Heart right ventricle (tissue), 16 donors: ENCODE results near the gene MBOAT2. TPM values are rescaled to one million over a fixed set of nuclear protein-coding genes. Genes with fewer than 3 reads are reported as not detected.

ENCODE experiments used
- ATAC-seq, 8 donors: fragments of 200-7000 bp; cut with Tn5 transposase; one replicate each; pipeline ENCODE4 v1.9.1; 2020; ENCODE audit warnings: mild to moderate bottlenecking in 8 of 8, moderate library complexity in 8 of 8, moderate number of reproducible peaks in 1 of 8
- DNase-seq, 2 donors: peaks; one replicate each; pipeline ENCODE4 v3.0.0-alpha.2; 2020
- H3K27ac ChIP-seq, 10 donors: fragments of 200-600 bp; sonication (generic) in 2 of 10; one replicate each; pipeline versions ENCODE4 v1.5.0 to v1.8.0; 2020 to 2022; ENCODE audit warnings: mild to moderate bottlenecking in 3 of 10
- H3K27me3 ChIP-seq, 7 donors: fragments of 200-600 bp; one replicate each; pipeline ENCODE4 v1.8.0; 2021 to 2022; ENCODE audit warnings: mild to moderate bottlenecking in 2 of 7
- H3K36me3 ChIP-seq, 9 donors: fragments of 200-600 bp; sonication (generic) in 1 of 9; one replicate each; pipeline versions ENCODE4 v1.5.0 to v1.8.0; 2020 to 2022; ENCODE audit warnings: mild to moderate bottlenecking in 2 of 9
- H3K4me1 ChIP-seq, 9 donors: fragments of 200-600 bp; sonication (generic) in 1 of 9; one replicate each; pipeline versions ENCODE4 v1.5.0 to v1.8.0; 2020 to 2022; ENCODE audit warnings: mild to moderate bottlenecking in 4 of 9
- H3K4me3 ChIP-seq, 10 donors: fragments of 200-600 bp; sonication (generic) in 2 of 10; one replicate each; pipeline versions ENCODE4 v1.5.0 to v1.8.0; 2020 to 2022; ENCODE audit warnings: mild to moderate bottlenecking in 7 of 10, moderate library complexity in 2 of 10
- H3K9me3 ChIP-seq, 11 donors: fragments of 200-600 bp in 10 of 11; sonication (generic) in 2 of 11; one replicate each; pipeline versions ENCODE4 v1.5.0 to v1.8.0; 2013 to 2022; ENCODE audit warnings: mild to moderate bottlenecking in 2 of 11, control low read depth in 1 of 11, moderate library complexity in 1 of 11
- CTCF ChIP-seq, 9 donors: fragments of 200-600 bp; sonication (generic) in 2 of 9; IDR thresholded peaks; one replicate each; pipeline versions ENCODE4 v1.5.0 to v1.8.0; 2021 to 2022; ENCODE audit warnings: antibody characterized with exemption in 9 of 9, mild to moderate bottlenecking in 5 of 9, moderate library complexity in 1 of 9
- WGBS, 2 donors: extraction: QIAGEN DNeasy Blood & Tissue Kit; methylation state at CpG; one replicate each; pipeline ENCODE4 v1.1.7; 2013; ENCODE audit warnings: inconsistent platforms in 1 of 2; 5-methylcytosine and 5-hydroxymethylcytosine counted together
- intact Hi-C, 10 donors: fragments of 100-400 bp; cut with DNase I; formaldehyde crosslinking; loops; one replicate each; pipeline versions ENCODE4 v1.11.1 to v1.14.2; 2022
- polyA plus RNA-seq, 2 donors: library from polyadenylated mRNA; stranded (reverse); fragments of 200-250 nt; gene quantifications; one replicate each; pipeline ENCODE4 v1.2.3, GENCODE V29; 2013
- total RNA-seq, 10 donors: library from RNA; stranded (reverse); fragmentation: NEBNext Ultra II Directional in 3 of 10; extraction: Animal tissue kit (Norgen Biotek cat#: 25700) in 3 of 10; gene quantifications; one replicate each; pipeline versions ENCODE4 v1.2.1 to v1.2.4, GENCODE V29; 2021 to 2023
- donor health status: Arrhythmogenic right ventricular cardiomyopathy.
- donor health status: ischemic (EF 13 %, LVEDD 7.1; RV severe dilation, severe dysfunction).
- donor health status: healthy with polysubstance abuse.
- donor health status: DM: no; HTN: yes; CAD: no.
- donor health status: DM: no; HTN: no; CAD: no.
- donor health status: ischemic (EF 25% LVEDD 6.9; RV normal size, moderate dysfunction).
- donor health status: ischemic (EF 25% LVEDD 5.7; RV mildly dilated, moderate dysfunction).
- donor health status: healthy.
- donor health status: DM: yes; HTN: yes; CAD: no.
- donor health status: Ischemic cardiomyopathy.
- donor health status: ischemic (EF 35%, LVEDD 5.7; RV mildly dilated, moderate dysfunction).
- donor health status: nonischemic (EF 11% LVEDD 7.7; RV severe dilation, severe dysfunction).
- donor health status: DM: yes; HTN: yes; CAD: no.
- donor health status: PGD.
- donor health status: ischemic (EF 29% LVEDD 5.4; RV normal size, mild dysfunction).
- donor health status: nonischemic (EF 23%, LVEDD 6.1; RV moderate dilation, normal function).

Gene MBOAT2
- total and polyA plus RNA-seq, 12 donors: 6.3 to 35.3 (median 18.4) TPM

- intact Hi-C loops: no loop called here
- DNase-seq: no peak
- no peak for TF ChIP-seq CTCF (IDR thresholded peaks at IDR 0.05)
- H3K27ac ChIP-seq: no peak overlapping the region
- 75 to 78% methylated on average over 3 of the region's 3 CpGs for WGBS, 2 donors
- no peaks in the 10 kb centered on the region for H3K36me3 ChIP-seq
- no peaks in the 10 kb centered on the region for H3K4me1 ChIP-seq
- no peak for ATAC-seq
- H3K4me3 ChIP-seq: no peak overlapping the region
- no peaks in the 10 kb centered on the region for H3K9me3 ChIP-seq
- peaks cover 0 to 5% (median 0%) of the 10 kb centered on the region in 7 donors for H3K27me3 ChIP-seq
Measured at GRCh38 chr2:9018109-9018508, 14.6 kb upstream of the MBOAT2 start.

GRCh38 chr2:9017411-9017810 lies 13.9 kb upstream of the MBOAT2 start:
- Histone ChIP-seq H3K27ac (no peak overlapping the region), H3K4me1 (no peaks in the 10 kb centered on the region), H3K36me3 (no peaks in the 10 kb centered on the region), H3K9me3 (no peaks in the 10 kb centered on the region), H3K27me3 (peaks cover 0 to 5% (median 0%) of the 10 kb centered on the region in 7 donors), H3K4me3 (no peak overlapping the region)
- no peak for TF ChIP-seq CTCF (IDR thresholded peaks at IDR 0.05)
- ATAC-seq: no peak
- DNase-seq: no peak
- intact Hi-C loops: no loop called here
- WGBS, 2 donors: 90 to 97% methylated on average over 6 of the region's 6 CpGs

GRCh38 chr2:9015998-9016397 lies 12.5 kb upstream of the MBOAT2 start:
- H3K27ac ChIP-seq: no peak overlapping the region
- no peaks in the 10 kb centered on the region for H3K9me3 ChIP-seq
- no peaks in the 10 kb centered on the region for H3K4me1 ChIP-seq
- no peak for TF ChIP-seq CTCF (IDR thresholded peaks at IDR 0.05)
- H3K4me3 ChIP-seq: no peak overlapping the region
- intact Hi-C loops: no loop called here
- 94 to 95% methylated on average over 3 of the region's 3 CpGs for WGBS, 2 donors
- DNase-seq: no peak
- no peak for ATAC-seq
- peaks cover 0 to 5% (median 0%) of the 10 kb centered on the region in 7 donors for H3K27me3 ChIP-seq
- H3K36me3 ChIP-seq: no peaks in the 10 kb centered on the region

GRCh38 chr2:9013403-9013802 lies 9.9 kb upstream of the MBOAT2 start:
- peaks cover 0 to 5% (median 0%) of the 10 kb centered on the region in 7 donors for H3K27me3 ChIP-seq
- WGBS, 2 donors: 98 to 100% methylated on average over 1 of the region's 1 CpG
- intact Hi-C loops: no loop called here

More at GRCh38 chr2:9013403-9013802, 9.9 kb upstream of the MBOAT2 start:
- H3K36me3 ChIP-seq: no peaks in the 10 kb centered on the region
- no peak overlapping the region for H3K4me3 ChIP-seq
- H3K4me1 ChIP-seq: no peaks in the 10 kb centered on the region
- H3K27ac ChIP-seq: no peak overlapping the region
- H3K9me3 ChIP-seq: no peaks in the 10 kb centered on the region
- no peak for ATAC-seq
- no peak for DNase-seq
- no peak for TF ChIP-seq CTCF (IDR thresholded peaks at IDR 0.05)
